Body of pancreas (tissue), 4 donors: Measurements from ENCODE around the gene PLEKHG3. TPM values are rescaled to one million over a fixed set of nuclear protein-coding genes. Genes with fewer than 3 reads are reported as not detected.

Source experiments
- ATAC-seq: fragments of 150-250 bp; one replicate; pipeline ENCODE4 v1.9.1; 2016
- DNase-seq, 4 donors: peaks; one replicate each; pipeline ENCODE4 v3.0.0-alpha.2; 2019
- H3K27ac ChIP-seq, 4 donors: fragments of 200-600 bp; sonication (generic); 1 replicate in 3 of 4; 2 replicates in 1 of 4; pipeline versions ENCODE4 v1.5.1 to v1.6.1; 2016 to 2019; ENCODE audit warnings: mild to moderate bottlenecking in 1 of 4, mixed read lengths in 1 of 4, moderate library complexity in 1 of 4
- H3K27me3 ChIP-seq, 2 donors: fragments of 200-600 bp; sonication (generic); one replicate each; pipeline ENCODE4 v1.6.0; 2016; ENCODE audit warnings: mild to moderate bottlenecking in 1 of 2
- H3K36me3 ChIP-seq, 2 donors: fragments of 200-600 bp; sonication (generic); replicated peaks in 1 of 2; 2 replicates each; pipeline ENCODE4 v1.5.1; 2016; ENCODE audit warnings: low read depth in 2 of 2; ENCODE audit not compliant: insufficient read depth in 1 of 2
- H3K4me1 ChIP-seq: fragments of 200-600 bp; sonication (generic); one replicate; pipeline ENCODE4 v1.6.0; 2016
- H3K4me3 ChIP-seq, 2 donors: fragments of 200-600 bp; sonication (generic); 1 replicate in 1 of 2; 2 replicates in 1 of 2; pipeline ENCODE4 v1.5.1; 2016 to 2019
- H3K9me3 ChIP-seq, 3 donors: fragments of 200-600 bp; sonication (generic); 1 replicate in 2 of 3; 2 replicates in 1 of 3; pipeline ENCODE4 v1.5.1; 2016
- POLR2A ChIP-seq, 3 donors: fragments of 450-650 bp; IDR thresholded peaks; one replicate each; pipeline ENCODE4 v1.6.1; 2016; ENCODE audit warnings: antibody characterized with exemption in 3 of 3, mild to moderate bottlenecking in 2 of 3
- WGBS, 2 donors: methylation state at CpG; one replicate each; pipeline ENCODE4 v1.1.5; 2017; 5-methylcytosine and 5-hydroxymethylcytosine counted together
- intact Hi-C: fragments of 100-400 bp; cut with DNase I; formaldehyde crosslinking; loops from one replicate; pipeline ENCODE4 v1.15.1; 2023
- total RNA-seq, 2 donors: library from RNA; depleted of rRNA; stranded (reverse); fragments of >200 nt; gene quantifications; one replicate each; pipeline ENCODE4 v1.1.0, GENCODE V29; 2016
- TF ChIP-seq, protein P1 (sequence below), 7 experiments: fragments of 450-650 bp in 4 of 7; fragments of 200-600 bp in 3 of 7; sonication (generic) in 3 of 7; IDR thresholded peaks; one replicate each; pipeline ENCODE4 v1.5.1; 2016 to 2019; ENCODE audit warnings: antibody characterized with exemption in 7 of 7

PLEKHG3 gene
- total RNA-seq, 2 donors from 2014 or later = 34.5 to 40.2 TPM

DNA sequence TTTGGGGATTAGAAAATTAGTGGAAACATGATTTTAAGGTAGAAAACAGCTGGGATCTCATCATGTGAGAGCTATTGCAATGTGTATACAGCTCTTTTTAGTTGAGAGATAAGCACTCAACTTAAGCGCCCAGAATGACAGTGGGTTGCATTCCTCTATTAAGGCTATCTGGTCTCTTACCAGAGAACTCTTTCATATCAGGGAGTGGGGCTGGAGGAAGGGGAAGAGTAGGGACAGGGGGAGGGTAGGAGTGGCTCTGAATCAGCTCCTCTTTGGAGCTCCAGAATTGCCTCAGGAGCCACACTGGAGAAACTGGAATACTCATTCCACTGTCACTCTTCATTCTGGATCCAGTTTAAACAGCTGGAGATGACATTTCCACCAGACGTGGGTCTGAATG, 9.2 kb upstream of the PLEKHG3 start:
- peak in 1 of 4 donors; percentile 2 for DNase-seq
- H3K4me3 ChIP-seq = no peak overlapping the region
- H3K9me3 ChIP-seq = no peaks in the 10 kb centered on the region
- 58 to 73% methylated on average over 2 of the region's 2 CpGs for WGBS, 2 donors
- peaks cover 27% of the 10 kb centered on the region for H3K4me1 ChIP-seq
- no peaks in the 10 kb centered on the region for H3K36me3 ChIP-seq
- ATAC-seq = no peak
- TF ChIP-seq POLR2A (IDR thresholded peaks at IDR 0.05) = no peak
- TF ChIP-seq, protein P1, sequence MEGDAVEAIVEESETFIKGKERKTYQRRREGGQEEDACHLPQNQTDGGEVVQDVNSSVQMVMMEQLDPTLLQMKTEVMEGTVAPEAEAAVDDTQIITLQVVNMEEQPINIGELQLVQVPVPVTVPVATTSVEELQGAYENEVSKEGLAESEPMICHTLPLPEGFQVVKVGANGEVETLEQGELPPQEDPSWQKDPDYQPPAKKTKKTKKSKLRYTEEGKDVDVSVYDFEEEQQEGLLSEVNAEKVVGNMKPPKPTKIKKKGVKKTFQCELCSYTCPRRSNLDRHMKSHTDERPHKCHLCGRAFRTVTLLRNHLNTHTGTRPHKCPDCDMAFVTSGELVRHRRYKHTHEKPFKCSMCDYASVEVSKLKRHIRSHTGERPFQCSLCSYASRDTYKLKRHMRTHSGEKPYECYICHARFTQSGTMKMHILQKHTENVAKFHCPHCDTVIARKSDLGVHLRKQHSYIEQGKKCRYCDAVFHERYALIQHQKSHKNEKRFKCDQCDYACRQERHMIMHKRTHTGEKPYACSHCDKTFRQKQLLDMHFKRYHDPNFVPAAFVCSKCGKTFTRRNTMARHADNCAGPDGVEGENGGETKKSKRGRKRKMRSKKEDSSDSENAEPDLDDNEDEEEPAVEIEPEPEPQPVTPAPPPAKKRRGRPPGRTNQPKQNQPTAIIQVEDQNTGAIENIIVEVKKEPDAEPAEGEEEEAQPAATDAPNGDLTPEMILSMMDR (IDR thresholded peaks at IDR 0.05) = no peak
- intact Hi-C loops = no loop called here
- H3K27me3 ChIP-seq = no peaks in the 10 kb centered on the region
- H3K27ac ChIP-seq = no peak overlapping the region

DNA sequence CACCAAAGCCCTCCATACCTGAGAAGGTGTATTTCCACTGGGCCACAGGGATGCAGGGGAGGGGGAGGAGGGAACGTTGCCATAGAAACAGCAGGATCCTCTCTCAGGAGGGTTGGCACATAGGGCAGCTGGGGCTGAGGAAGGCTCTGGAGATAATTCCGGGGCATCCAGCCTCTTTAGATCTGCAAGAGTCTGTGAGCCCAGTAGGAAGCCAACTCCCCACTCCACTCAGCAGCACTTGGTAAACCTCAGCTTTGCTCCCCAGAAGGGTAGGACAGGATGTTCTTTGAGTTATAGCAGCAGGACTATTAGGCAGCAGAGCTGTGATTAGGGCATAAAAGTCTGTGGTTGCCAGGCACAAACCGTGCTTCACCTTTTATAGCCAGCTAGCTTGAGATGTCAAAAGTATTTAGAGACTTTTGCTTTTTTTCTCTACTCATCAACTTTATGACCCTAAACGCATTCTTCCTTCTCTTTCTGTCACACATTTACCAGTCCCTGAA, 7.8 kb upstream of the PLEKHG3 start:
- 46 to 62% methylated on average over 4 of the region's 4 CpGs for WGBS, 2 donors
- Histone ChIP-seq H3K4me1 (peaks cover 27% of the 10 kb centered on the region), H3K9me3 (no peaks in the 10 kb centered on the region), H3K4me3 (no peak overlapping the region), H3K27me3 (no peaks in the 10 kb centered on the region), H3K36me3 (no peaks in the 10 kb centered on the region), H3K27ac (peak overlapping the region in 1 of 4 donors; percentile 27)
- peak in 3 of 4 donors; percentile 19 to 45 (median 35) for DNase-seq
- TF ChIP-seq, protein P1 (IDR thresholded peaks at IDR 0.05) = no peak
- intact Hi-C loops = no loop called here
- peak; percentile 47 for ATAC-seq

DNA sequence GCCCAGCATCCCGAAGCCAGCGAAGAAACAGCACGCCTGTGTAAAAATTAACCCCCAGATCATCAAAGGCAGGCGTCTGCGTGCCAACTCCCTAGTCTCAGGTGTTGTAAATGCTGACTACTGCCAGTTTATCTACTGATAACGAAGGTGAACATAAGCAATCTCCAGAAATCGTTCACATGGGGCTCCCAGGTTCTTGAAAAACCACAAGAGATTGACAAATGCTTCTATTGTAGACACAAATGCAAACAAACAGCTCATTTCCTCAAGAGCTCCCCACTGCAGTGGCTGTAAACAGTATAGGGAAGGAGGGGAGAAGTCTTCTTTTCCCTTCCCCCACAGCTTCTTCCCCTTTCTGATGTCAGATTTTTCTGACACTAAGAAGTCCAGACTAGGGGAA, 5.3 kb upstream of the PLEKHG3 start:
- ATAC-seq (peak; percentile 47), DNase-seq (peak in 3 of 4 donors; percentile 57 to 74 (median 63))
- Histone ChIP-seq H3K4me1 (peaks cover 33% of the 10 kb centered on the region), H3K36me3 (no peaks in the 10 kb centered on the region), H3K27ac (peak overlapping the region in 3 of 4 donors; percentile 38 to 61 (median 46)), H3K9me3 (no peaks in the 10 kb centered on the region), H3K27me3 (no peaks in the 10 kb centered on the region), H3K4me3 (no peak overlapping the region)
- intact Hi-C loops = no loop called here
- WGBS, 2 donors = 4 to 16% methylated on average over 7 of the region's 7 CpGs
- TF ChIP-seq, protein P1 (IDR thresholded peaks at IDR 0.05) = no peak
- no peak for TF ChIP-seq POLR2A (IDR thresholded peaks at IDR 0.05)

DNA sequence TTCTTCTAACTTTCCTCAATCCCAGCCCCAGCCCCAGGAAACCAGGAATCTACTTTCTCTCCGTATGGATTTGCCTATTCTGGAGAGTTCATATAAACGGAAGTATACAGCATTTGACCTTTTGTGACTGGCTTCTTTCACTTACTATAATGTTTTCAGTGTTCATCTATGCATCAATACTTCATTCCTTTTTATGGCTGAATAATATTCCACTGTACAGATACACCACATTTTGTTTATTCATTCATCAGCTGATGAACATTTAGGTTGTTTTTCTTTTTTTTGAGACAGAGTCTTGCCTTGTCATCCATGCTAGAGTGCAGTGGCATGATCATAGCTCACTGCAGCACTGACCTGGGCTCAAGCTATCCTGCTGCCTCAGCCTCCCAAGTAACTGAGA, 3.9 kb upstream of the PLEKHG3 start:
- TF ChIP-seq POLR2A (IDR thresholded peaks at IDR 0.05) = no peak
- TF ChIP-seq, protein P1 (IDR thresholded peaks at IDR 0.05) = no peak
- no peak for DNase-seq
- Histone ChIP-seq H3K4me1 (peaks cover 35% of the 10 kb centered on the region), H3K4me3 (no peak overlapping the region), H3K36me3 (no peaks in the 10 kb centered on the region), H3K27me3 (no peaks in the 10 kb centered on the region), H3K9me3 (no peaks in the 10 kb centered on the region), H3K27ac (no peak overlapping the region)
- 82 to 83% methylated on average over 2 of the region's 2 CpGs for WGBS, 2 donors
- intact Hi-C loops = no loop called here
- ATAC-seq = no peak

DNA sequence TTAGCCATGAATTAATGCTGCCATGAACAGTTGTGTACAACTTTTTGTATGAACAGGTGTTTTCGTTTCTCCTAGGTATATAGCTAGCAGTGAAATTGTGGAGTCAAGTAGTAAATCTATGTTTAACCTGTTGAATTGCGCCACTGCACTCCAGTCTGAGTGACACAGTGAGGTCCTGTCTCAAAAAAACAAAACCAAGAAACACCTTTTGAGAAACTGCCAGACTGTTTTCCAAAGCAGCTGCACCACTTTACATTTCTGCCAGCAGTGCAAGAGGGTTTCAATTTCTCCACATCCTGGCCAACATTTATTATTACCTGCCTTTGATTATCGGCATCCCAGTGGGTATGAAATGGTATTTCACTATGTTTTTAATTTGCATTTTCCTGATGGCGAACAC, 3.3 kb upstream of the PLEKHG3 start:
- no peaks in the 10 kb centered on the region for H3K27me3 ChIP-seq
- no peak overlapping the region for H3K27ac ChIP-seq
- H3K4me3 ChIP-seq = no peak overlapping the region
- ATAC-seq (no peak), DNase-seq (peak in 1 of 4 donors; percentile 3)
- H3K4me1 ChIP-seq = peaks cover 41% of the 10 kb centered on the region
- intact Hi-C loops = no loop called here
- no peaks in the 10 kb centered on the region for H3K9me3 ChIP-seq
- 68 to 80% methylated on average over 4 of the region's 4 CpGs for whole genome bisulfite sequencing, 2 donors
- no peaks in the 10 kb centered on the region for H3K36me3 ChIP-seq
- no peak for TF ChIP-seq POLR2A (IDR thresholded peaks at IDR 0.05)
- TF ChIP-seq, protein P1 (IDR thresholded peaks at IDR 0.05) = no peak
